Erythroblast (primary cell): Measurements from ENCODE around the gene CDC42SE2.

Experiments used
- GATA1 ChIP-seq: IDR thresholded peaks from 2 replicates; pipeline ENCODE4 v1.6.1; 2011; ENCODE audit warnings: low read depth, mild to moderate bottlenecking, control low read depth, low read length, moderate library complexity
- POLR2A ChIP-seq: IDR thresholded peaks from 2 replicates; pipeline ENCODE4 v1.6.1; 2011; ENCODE audit warnings: mild to moderate bottlenecking, low read length

GRCh38 chr5:131263648-131264450, at the start of gene CDC42SE2:
- TF ChIP-seq POLR2A: peak; percentile 94
- no peak for TF ChIP-seq GATA1
